ENCODE measurements around the gene KCNAB3. TPM values are rescaled to one million over a fixed set of nuclear protein-coding genes. Genes with fewer than 3 reads are reported as not detected.

Gene KCNAB3
- polyA plus RNA-seq, 4 donors = 1.3 to 3.9 (median 1.7) TPM

GRCh38 chr17:7903154-7904103 is 26.2 kb downstream of the KCNAB3 start:
- H3K9me3 ChIP-seq (ENCODE audit: control insufficient read depth in 2 of 2, insufficient read depth in 1 of 2, low read depth in 1 of 2, low read length in 1 of 2) = no peaks in the 10 kb centered on the region
- no peaks in the 10 kb centered on the region for H3K4me1 ChIP-seq (ENCODE audit: control insufficient read depth in 3 of 3, insufficient read depth in 2 of 3, low read depth in 1 of 3, low read length in 2 of 3)
- WGBS, 3 donors = 84 to 88% (median 88%) methylated on average over 22 of the region's 22 CpGs
- no peak for FAIRE-seq
- H3K27ac ChIP-seq (ENCODE audit: low read depth in 1 of 3, low read length in 2 of 3) = no peak overlapping the region
- no peaks in the 10 kb centered on the region for H3K27me3 ChIP-seq (ENCODE audit: control insufficient read depth in 3 of 3, insufficient read depth in 3 of 3, low read length in 3 of 3)
- H3K36me3 ChIP-seq (ENCODE audit: control insufficient read depth in 3 of 3, insufficient read depth in 2 of 3, low read depth in 1 of 3, low read length in 3 of 3) = peaks cover 11 to 93% (median 42%) of the 10 kb centered on the region in 3 donors
- no peak for DNase-seq
- H3K4me3 ChIP-seq (ENCODE audit: low read depth in 1 of 3, low read length in 3 of 3) = no peak overlapping the region

- Histone ChIP-seq H3K36me3 (ENCODE audit: control insufficient read depth in 3 of 3, insufficient read depth in 2 of 3, low read depth in 1 of 3, low read length in 3 of 3) (peaks cover 14 to 85% (median 18%) of the 10 kb centered on the region in 3 donors), H3K4me3 (ENCODE audit: low read depth in 1 of 3, low read length in 3 of 3) (no peak overlapping the region), H3K4me1 (ENCODE audit: control insufficient read depth in 3 of 3, insufficient read depth in 2 of 3, low read depth in 1 of 3, low read length in 2 of 3) (peaks cover 0 to 5% (median 0%) of the 10 kb centered on the region in 3 donors), H3K27ac (ENCODE audit: low read depth in 1 of 3, low read length in 2 of 3) (no peak overlapping the region), H3K27me3 (ENCODE audit: control insufficient read depth in 3 of 3, insufficient read depth in 3 of 3, low read length in 3 of 3) (no peaks in the 10 kb centered on the region), H3K9me3 (ENCODE audit: control insufficient read depth in 2 of 2, insufficient read depth in 1 of 2, low read depth in 1 of 2, low read length in 1 of 2) (no peaks in the 10 kb centered on the region)
- peak; percentile 54 to 60 for DNase-seq
- 44 to 48% (median 44%) methylated on average over 6 of the region's 6 CpGs for WGBS, 3 donors
- no peak for FAIRE-seq
Observed at GRCh38 chr17:7897773-7898172, 31.9 kb downstream of the KCNAB3 start.

GRCh38 chr17:7897090-7897489 is 32.6 kb downstream of the KCNAB3 start:
- H3K27ac ChIP-seq (ENCODE audit: low read depth in 1 of 3, low read length in 2 of 3) = no peak overlapping the region
- no peaks in the 10 kb centered on the region for H3K27me3 ChIP-seq (ENCODE audit: control insufficient read depth in 3 of 3, insufficient read depth in 3 of 3, low read length in 3 of 3)
- FAIRE-seq (no peak), DNase-seq (no peak)
- no peaks in the 10 kb centered on the region for H3K9me3 ChIP-seq (ENCODE audit: control insufficient read depth in 2 of 2, insufficient read depth in 1 of 2, low read depth in 1 of 2, low read length in 1 of 2)
- H3K4me1 ChIP-seq (ENCODE audit: control insufficient read depth in 3 of 3, insufficient read depth in 2 of 3, low read depth in 1 of 3, low read length in 2 of 3) = peaks cover 0 to 5% (median 0%) of the 10 kb centered on the region in 3 donors
- 89% methylated on average over 13 of the region's 13 CpGs for WGBS, 3 donors
- peaks cover 14 to 82% (median 18%) of the 10 kb centered on the region in 3 donors for H3K36me3 ChIP-seq (ENCODE audit: control insufficient read depth in 3 of 3, insufficient read depth in 2 of 3, low read depth in 1 of 3, low read length in 3 of 3)
- H3K4me3 ChIP-seq (ENCODE audit: low read depth in 1 of 3, low read length in 3 of 3) = no peak overlapping the region

GRCh38 chr17:7894866-7895265 is 34.8 kb downstream of the KCNAB3 start:
- H3K9me3 ChIP-seq (ENCODE audit: control insufficient read depth in 2 of 2, insufficient read depth in 1 of 2, low read depth in 1 of 2, low read length in 1 of 2) = no peaks in the 10 kb centered on the region
- FAIRE-seq = no peak

GRCh38 chr17:7894226-7894625 is 35.4 kb downstream of the KCNAB3 start:
- H3K36me3 ChIP-seq (ENCODE audit: control insufficient read depth in 3 of 3, insufficient read depth in 2 of 3, low read depth in 1 of 3, low read length in 3 of 3) = peaks cover 11 to 82% (median 13%) of the 10 kb centered on the region in 3 donors
- DNase-seq (no peak), FAIRE-seq (no peak)
- H3K9me3 ChIP-seq (ENCODE audit: control insufficient read depth in 2 of 2, insufficient read depth in 1 of 2, low read depth in 1 of 2, low read length in 1 of 2) = no peaks in the 10 kb centered on the region
- H3K4me1 ChIP-seq (ENCODE audit: control insufficient read depth in 3 of 3, insufficient read depth in 2 of 3, low read depth in 1 of 3, low read length in 2 of 3) = peaks cover 2 to 14% (median 6%) of the 10 kb centered on the region in 3 donors
- H3K27ac ChIP-seq (ENCODE audit: low read depth in 1 of 3, low read length in 2 of 3) = no peak overlapping the region
- no peaks in the 10 kb centered on the region for H3K27me3 ChIP-seq (ENCODE audit: control insufficient read depth in 3 of 3, insufficient read depth in 3 of 3, low read length in 3 of 3)
- H3K4me3 ChIP-seq (ENCODE audit: low read depth in 1 of 3, low read length in 3 of 3) = no peak overlapping the region
- WGBS, 3 donors = 87 to 92% (median 90%) methylated on average over 9 of the region's 9 CpGs

More at GRCh38 chr17:7894866-7895265, 34.8 kb downstream of the KCNAB3 start:
- no peak overlapping the region for H3K4me3 ChIP-seq (ENCODE audit: low read depth in 1 of 3, low read length in 3 of 3)
- H3K4me1 ChIP-seq (ENCODE audit: control insufficient read depth in 3 of 3, insufficient read depth in 2 of 3, low read depth in 1 of 3, low read length in 2 of 3) = peaks cover 0 to 7% (median 0%) of the 10 kb centered on the region in 3 donors
- H3K27me3 ChIP-seq (ENCODE audit: control insufficient read depth in 3 of 3, insufficient read depth in 3 of 3, low read length in 3 of 3) = no peaks in the 10 kb centered on the region
- WGBS, 3 donors = 91 to 95% (median 92%) methylated on average over 8 of the region's 8 CpGs
- DNase-seq = no peak
- H3K27ac ChIP-seq (ENCODE audit: low read depth in 1 of 3, low read length in 2 of 3) = no peak overlapping the region
- peaks cover 14 to 84% (median 15%) of the 10 kb centered on the region in 3 donors for H3K36me3 ChIP-seq (ENCODE audit: control insufficient read depth in 3 of 3, insufficient read depth in 2 of 3, low read depth in 1 of 3, low read length in 3 of 3)

GRCh38 chr17:7893187-7893880 is 36.3 kb downstream of the KCNAB3 start:
- peaks cover 11 to 73% (median 12%) of the 10 kb centered on the region in 3 donors for H3K36me3 ChIP-seq (ENCODE audit: control insufficient read depth in 3 of 3, insufficient read depth in 2 of 3, low read depth in 1 of 3, low read length in 3 of 3)
- no peaks in the 10 kb centered on the region for H3K9me3 ChIP-seq (ENCODE audit: control insufficient read depth in 2 of 2, insufficient read depth in 1 of 2, low read depth in 1 of 2, low read length in 1 of 2)
- DNase-seq = no peak
- peaks cover 3 to 22% (median 14%) of the 10 kb centered on the region in 3 donors for H3K4me1 ChIP-seq (ENCODE audit: control insufficient read depth in 3 of 3, insufficient read depth in 2 of 3, low read depth in 1 of 3, low read length in 2 of 3)
- no peak overlapping the region for H3K27ac ChIP-seq (ENCODE audit: low read depth in 1 of 3, low read length in 2 of 3)
- 85 to 94% (median 91%) methylated on average over 15 of the region's 15 CpGs for WGBS, 3 donors
- H3K4me3 ChIP-seq (ENCODE audit: low read depth in 1 of 3, low read length in 3 of 3) = no peak overlapping the region
- no peak for FAIRE-seq
- H3K27me3 ChIP-seq (ENCODE audit: control insufficient read depth in 3 of 3, insufficient read depth in 3 of 3, low read length in 3 of 3) = no peaks in the 10 kb centered on the region

- 28 to 43% (median 43%) methylated on average over 11 of the region's 11 CpGs for WGBS, 3 donors
- FAIRE-seq = no peak
Observed at GRCh38 chr17:7889166-7889955, 40.3 kb downstream of the KCNAB3 start.

More at GRCh38 chr17:7889166-7889955, 40.3 kb downstream of the KCNAB3 start:
- Histone ChIP-seq H3K36me3 (ENCODE audit: control insufficient read depth in 3 of 3, insufficient read depth in 2 of 3, low read depth in 1 of 3, low read length in 3 of 3) (peaks cover 6 to 44% (median 8%) of the 10 kb centered on the region in 3 donors), H3K9me3 (ENCODE audit: control insufficient read depth in 2 of 2, insufficient read depth in 1 of 2, low read depth in 1 of 2, low read length in 1 of 2) (no peaks in the 10 kb centered on the region), H3K27ac (ENCODE audit: low read depth in 1 of 3, low read length in 2 of 3) (peak overlapping the region; percentile 22 to 97 (median 91)), H3K4me3 (ENCODE audit: low read depth in 1 of 3, low read length in 3 of 3) (no peak overlapping the region), H3K27me3 (ENCODE audit: control insufficient read depth in 3 of 3, insufficient read depth in 3 of 3, low read length in 3 of 3) (no peaks in the 10 kb centered on the region), H3K4me1 (ENCODE audit: control insufficient read depth in 3 of 3, insufficient read depth in 2 of 3, low read depth in 1 of 3, low read length in 2 of 3) (peaks cover 3 to 34% (median 20%) of the 10 kb centered on the region in 3 donors)
- DNase-seq = peak; percentile 82 to 94
